ENCODE measurements around the gene AGBL4.

GRCh38 chr1:48969971-48970370 lies 1053.8 kb downstream of the AGBL4 start:
- TF ChIP-seq, protein P1, sequence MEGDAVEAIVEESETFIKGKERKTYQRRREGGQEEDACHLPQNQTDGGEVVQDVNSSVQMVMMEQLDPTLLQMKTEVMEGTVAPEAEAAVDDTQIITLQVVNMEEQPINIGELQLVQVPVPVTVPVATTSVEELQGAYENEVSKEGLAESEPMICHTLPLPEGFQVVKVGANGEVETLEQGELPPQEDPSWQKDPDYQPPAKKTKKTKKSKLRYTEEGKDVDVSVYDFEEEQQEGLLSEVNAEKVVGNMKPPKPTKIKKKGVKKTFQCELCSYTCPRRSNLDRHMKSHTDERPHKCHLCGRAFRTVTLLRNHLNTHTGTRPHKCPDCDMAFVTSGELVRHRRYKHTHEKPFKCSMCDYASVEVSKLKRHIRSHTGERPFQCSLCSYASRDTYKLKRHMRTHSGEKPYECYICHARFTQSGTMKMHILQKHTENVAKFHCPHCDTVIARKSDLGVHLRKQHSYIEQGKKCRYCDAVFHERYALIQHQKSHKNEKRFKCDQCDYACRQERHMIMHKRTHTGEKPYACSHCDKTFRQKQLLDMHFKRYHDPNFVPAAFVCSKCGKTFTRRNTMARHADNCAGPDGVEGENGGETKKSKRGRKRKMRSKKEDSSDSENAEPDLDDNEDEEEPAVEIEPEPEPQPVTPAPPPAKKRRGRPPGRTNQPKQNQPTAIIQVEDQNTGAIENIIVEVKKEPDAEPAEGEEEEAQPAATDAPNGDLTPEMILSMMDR (IDR thresholded peaks at IDR 0.05 in 8 of 11, conservative IDR thresholded peaks at IDR 0.05 in 3 of 11) = no peak
- no peak for TF ChIP-seq POLR2A (IDR thresholded peaks at IDR 0.05)
- TF ChIP-seq POLR2AphosphoS5 (IDR thresholded peaks at IDR 0.05) = no peak
